HEK293T (cell line): ENCODE data around the gene OR2Y1.
"Not testable (repeated sequence)": the region's sequence is repeated elsewhere in the genome, so short reads cannot be mapped to it uniquely, and the experiment has no call there.

Experiments used
- CTCF ChIA-PET: fragments of 350-600 bp; formaldehyde crosslinking; extraction: SDS; loops from one replicate; lab custom pipeline; 2021; ENCODE audit warnings: antibody characterized with exemption, inconsistent platforms; lab: Yijun Ruan, JAX
- POLR2A ChIA-PET: fragments of 350-600 bp; formaldehyde crosslinking; extraction: SDS; loops from one replicate; lab custom pipeline; 2020; ENCODE audit warnings: antibody characterized with exemption, inconsistent platforms; lab: Yijun Ruan, JAX
- DNase-seq: peaks from one replicate; pipeline ENCODE4 v3.0.0; 2012; ENCODE audit warnings: mixed read lengths; ENCODE audit errors: extremely low spot score
- ARNT ChIP-seq: fragments of 450-650 bp; IDR thresholded peaks from 2 replicates; pipeline ENCODE4 v1.6.1; 2017; ENCODE audit warnings: mild to moderate bottlenecking
- BHLHE40 ChIP-seq: fragments of 450-650 bp; IDR thresholded peaks from 2 replicates; pipeline ENCODE4 v1.6.1; 2016; ENCODE audit warnings: mild to moderate bottlenecking, moderate library complexity, borderline replicate concordance
- CTBP1 ChIP-seq: fragments of 450-650 bp; IDR thresholded peaks from 2 replicates; pipeline ENCODE4 v1.6.1; 2016; ENCODE audit warnings: borderline replicate concordance
- ELF4 ChIP-seq: fragments of 450-650 bp; IDR thresholded peaks from 2 replicates; pipeline ENCODE4 v1.6.1; 2017; ENCODE audit warnings: antibody characterized with exemption
- FOXA1 ChIP-seq: fragments of 450-650 bp; IDR thresholded peaks from 2 replicates; pipeline ENCODE4 v1.6.1; 2016; ENCODE audit warnings: mild to moderate bottlenecking
- FOXK2 ChIP-seq: fragments of 450-650 bp; IDR thresholded peaks from 2 replicates; pipeline ENCODE4 v1.6.1; 2016; ENCODE audit warnings: mild to moderate bottlenecking
- FOXM1 ChIP-seq: fragments of 450-650 bp; IDR thresholded peaks from 2 replicates; pipeline ENCODE4 v1.6.1; 2017; ENCODE audit warnings: mild to moderate bottlenecking, borderline replicate concordance
- HDGF ChIP-seq: fragments of 450-650 bp; IDR thresholded peaks from 2 replicates; pipeline ENCODE4 v1.6.1; 2017; ENCODE audit warnings: antibody characterized with exemption, borderline replicate concordance
- L3MBTL2 ChIP-seq: fragments of 450-650 bp; conservative IDR thresholded peaks from 2 replicates; pipeline ENCODE4 v1.6.1; 2016; ENCODE audit warnings: mild to moderate bottlenecking
- LEF1 ChIP-seq: fragments of 450-650 bp; IDR thresholded peaks from 2 replicates; pipeline ENCODE4 v1.6.1; 2017; ENCODE audit warnings: mild to moderate bottlenecking, borderline replicate concordance
- NFRKB ChIP-seq: fragments of 450-650 bp; IDR thresholded peaks from 2 replicates; pipeline ENCODE4 v1.6.1; 2016; ENCODE audit warnings: mild to moderate bottlenecking, moderate library complexity
- PKNOX1 ChIP-seq: fragments of 450-650 bp; IDR thresholded peaks from 2 replicates; pipeline ENCODE4 v1.6.1; 2016
- SP1 ChIP-seq: fragments of 450-650 bp; IDR thresholded peaks from 2 replicates; pipeline ENCODE4 v1.6.1; 2017
- SUZ12 ChIP-seq: fragments of 450-650 bp; IDR thresholded peaks from 2 replicates; pipeline ENCODE4 v1.6.1; 2016; ENCODE audit warnings: mild to moderate bottlenecking
- TARDBP ChIP-seq: fragments of 450-650 bp; IDR thresholded peaks from 2 replicates; pipeline ENCODE4 v1.6.1; 2016
- ZNF384 ChIP-seq: fragments of 450-650 bp; IDR thresholded peaks from 2 replicates; pipeline ENCODE4 v1.6.1; 2016

OR2Y1 gene

GRCh38 chr5:180744253-180744652 is 4.4 kb upstream of the OR2Y1 start:
- TF ChIP-seq ELF4 (no peak), ZNF384 (no peak), FOXM1 (no peak), CTBP1 (no peak), FOXK2 (no peak), SUZ12 (no peak), TARDBP (no peak), HDGF (no peak), ARNT (no peak), PKNOX1 (no peak), NFRKB (no peak), SP1 (no peak), FOXA1 (no peak), LEF1 (no peak), BHLHE40 (no peak), L3MBTL2 (no peak)
- CTCF ChIA-PET = no interaction called here
- no peak for DNase-seq
- POLR2A ChIA-PET = no interaction called here

- no peak for TF ChIP-seq LEF1
- TF ChIP-seq ARNT = no peak
- no peak for TF ChIP-seq SUZ12
- no peak for TF ChIP-seq BHLHE40
- no peak for TF ChIP-seq FOXK2
- no peak for TF ChIP-seq FOXA1
- TF ChIP-seq CTBP1 = no peak
- no peak for TF ChIP-seq PKNOX1
- no peak for TF ChIP-seq TARDBP
- TF ChIP-seq NFRKB = no peak
- TF ChIP-seq SP1 = no peak
- TF ChIP-seq L3MBTL2 = no peak
- TF ChIP-seq ELF4 = no peak
- TF ChIP-seq FOXM1 = no peak
- CTCF ChIA-PET = no interaction called here
- POLR2A ChIA-PET = no interaction called here
Measured at GRCh38 chr5:180742727-180743126, 2.9 kb upstream of the OR2Y1 start.

GRCh38 chr5:180740953-180741352 is 1.1 kb upstream of the OR2Y1 start:
- POLR2A ChIA-PET, CTCF ChIA-PET: not testable (repeated sequence)

More at GRCh38 chr5:180742727-180743126, 2.9 kb upstream of the OR2Y1 start:
- DNase-seq = no peak

GRCh38 chr5:180739271-180739670 is 587 bp downstream of the OR2Y1 start:
- no peak for TF ChIP-seq NFRKB
- TF ChIP-seq FOXK2 = no peak
- POLR2A ChIA-PET = no interaction called here
- no peak for DNase-seq
- CTCF ChIA-PET = no interaction called here

More at GRCh38 chr5:180740953-180741352, 1.1 kb upstream of the OR2Y1 start:
- not testable (repeated sequence) for DNase-seq

- TF ChIP-seq FOXK2 = no peak
- no peak for TF ChIP-seq ZNF384
- no peak for TF ChIP-seq L3MBTL2
- no peak for TF ChIP-seq NFRKB
- no peak for DNase-seq
- POLR2A ChIA-PET = no interaction called here
- CTCF ChIA-PET = no interaction called here
Measured at GRCh38 chr5:180736536-180736935, 3.3 kb downstream of the OR2Y1 start.

- TF ChIP-seq FOXM1 (no peak), PKNOX1 (no peak), ARNT (no peak)
- DNase-seq = no peak
- ChIA-PET POLR2A (no interaction called here), CTCF (no interaction called here)
Measured at GRCh38 chr5:180724944-180725343, 14.9 kb downstream of the OR2Y1 start.

GRCh38 chr5:180723936-180724335 is 15.9 kb downstream of the OR2Y1 start:
- DNase-seq = no peak
- CTCF ChIA-PET = no interaction called here
- POLR2A ChIA-PET = no interaction called here
- TF ChIP-seq L3MBTL2 (no peak), FOXA1 (no peak), TARDBP (no peak), HDGF (no peak), FOXM1 (no peak), BHLHE40 (no peak), NFRKB (no peak), ARNT (no peak), CTBP1 (no peak), SP1 (no peak), PKNOX1 (no peak), SUZ12 (no peak)
